H1 (cell line): ENCODE data around the gene UEVLD. TPM values are rescaled to one million over a fixed set of nuclear protein-coding genes. Genes with fewer than 3 reads are reported as not detected.

ENCODE experiments used
- CTCF ChIA-PET: fragments of 300-600 bp; sonication (Branson Sonifier 250); formaldehyde crosslinking; loops from one replicate; lab custom pipeline; 2021; ENCODE audit not compliant: partially characterized antibody; lab: Charles Lee
- POLR2A ChIA-PET: fragments of 300-600 bp; sonication (Branson Sonifier 250); formaldehyde crosslinking; loops from one replicate; lab custom pipeline; 2021; ENCODE audit warnings: inconsistent platforms; ENCODE audit not compliant: partially characterized antibody; lab: Charles Lee
- DNase-seq, 2 experiments: peaks; one replicate each; pipeline versions ENCODE4 v3.0.0 to v3.0.0-alpha.2; 2010 to 2022; ENCODE audit warnings: low spot score in 2 of 2, low read depth in 1 of 2, mixed read lengths in 1 of 2
- FAIRE-seq: peaks from 2 replicates; lab custom pipeline; 2011; peaks lifted over from hg19 to GRCh38; lab: Jason Lieb, UNC
- H2AFZ ChIP-seq: 2 replicates; pipeline ENCODE4 v1.8.1; 2012; ENCODE audit warnings: low read length, inconsistent platforms
- H2AK5ac ChIP-seq: 2 replicates; pipeline ENCODE4 v1.6.1; 2013; ENCODE audit warnings: low read depth, low read length
- H2BK120ac ChIP-seq: replicated peaks from 2 replicates; pipeline ENCODE3; 2013; ENCODE audit warnings: low read depth, low read length, inconsistent platforms
- H2BK12ac ChIP-seq: 2 replicates; pipeline ENCODE4 v1.6.1; 2013; ENCODE audit warnings: low read depth, low read length
- H2BK15ac ChIP-seq: 2 replicates; pipeline ENCODE4 v1.6.1; 2013; ENCODE audit warnings: low read length
- H2BK20ac ChIP-seq: 2 replicates; pipeline ENCODE4 v1.6.1; 2013; ENCODE audit warnings: low read length
- H2BK5ac ChIP-seq: 2 replicates; pipeline ENCODE4 v1.6.1; 2013; ENCODE audit warnings: low read depth, low read length
- H3K14ac ChIP-seq: 2 replicates; pipeline ENCODE4 v1.6.1; 2013; ENCODE audit warnings: inconsistent platforms; ENCODE audit not compliant: insufficient read length
- H3K18ac ChIP-seq: 2 replicates; pipeline ENCODE4 v1.6.1; 2013; ENCODE audit warnings: low read length; ENCODE audit errors: extremely low read depth
- H3K23ac ChIP-seq: 2 replicates; pipeline ENCODE4 v1.6.1; 2013; ENCODE audit warnings: inconsistent platforms; ENCODE audit not compliant: insufficient read length
- H3K23me2 ChIP-seq: 2 replicates; pipeline ENCODE4 v1.6.1; 2013; ENCODE audit warnings: low read depth, low read length
- H3K27ac ChIP-seq: 2 replicates; pipeline ENCODE4 v1.6.1; 2011; ENCODE audit warnings: low read depth, low read length, inconsistent platforms
- H3K27me3 ChIP-seq, 4 experiments: replicated peaks in 1 of 4; 1 replicate in 1 of 4; 2 replicates in 3 of 4; pipeline versions ENCODE4 v1.6.1 to v1.8.1; 2011 to 2013; ENCODE audit warnings: low read length in 3 of 4, mild to moderate bottlenecking in 3 of 4, inconsistent platforms in 2 of 4, mixed read lengths in 2 of 4, moderate library complexity in 1 of 4; ENCODE audit not compliant: control insufficient read depth in 3 of 4, insufficient read depth in 3 of 4; ENCODE audit errors: extremely low read depth in 1 of 4
- H3K36me3 ChIP-seq, 4 experiments: 2 replicates each; pipeline versions ENCODE4 v1.6.1 to v1.8.1; 2011 to 2013; ENCODE audit warnings: mild to moderate bottlenecking in 4 of 4, low read length in 3 of 4, moderate library complexity in 2 of 4, control low read depth in 1 of 4, inconsistent platforms in 1 of 4; ENCODE audit not compliant: insufficient read depth in 4 of 4, control insufficient read depth in 2 of 4
- H3K4ac ChIP-seq: replicated peaks from 2 replicates; pipeline ENCODE3; 2013; ENCODE audit warnings: low read length, low read depth, mixed read lengths, inconsistent platforms; ENCODE audit not compliant: insufficient read length
- H3K4me1 ChIP-seq, 4 experiments: replicated peaks in 1 of 4; 1 replicate in 1 of 4; 2 replicates in 3 of 4; pipeline versions ENCODE4 v1.6.1 to v1.8.1; 2011 to 2013; ENCODE audit warnings: low read length in 3 of 4, inconsistent platforms in 2 of 4, mixed read lengths in 1 of 4; ENCODE audit not compliant: insufficient read depth in 4 of 4, control insufficient read depth in 3 of 4
- H3K4me2 ChIP-seq, 2 experiments: 2 replicates each; pipeline versions ENCODE4 v1.6.1 to v1.8.1; 2011 to 2013; ENCODE audit warnings: low read depth in 2 of 2, low read length in 2 of 2, control low read depth in 1 of 2, inconsistent platforms in 1 of 2, mild to moderate bottlenecking in 1 of 2; ENCODE audit not compliant: insufficient read depth in 1 of 2
- H3K4me3 ChIP-seq, 4 experiments: fragments of 200-600, 300-600 bp in 1 of 4; sonication (generic), shearing (Covaris generic), sonication (Bioruptor Twin) in 1 of 4; 2 replicates each; pipeline versions ENCODE4 v1.5.1 to v1.8.1; 2011 to 2016; ENCODE audit warnings: low read length in 4 of 4, low read depth in 3 of 4, control low read depth in 2 of 4, inconsistent platforms in 2 of 4, mild to moderate bottlenecking in 2 of 4, mixed read lengths in 1 of 4, moderate library complexity in 1 of 4; ENCODE audit not compliant: insufficient read depth in 2 of 4; ENCODE audit errors: extremely low read depth in 1 of 4
- H3K56ac ChIP-seq: replicated peaks from 2 replicates; pipeline ENCODE3; 2013; ENCODE audit warnings: low read depth, mild to moderate bottlenecking, mixed read lengths, low read length, inconsistent platforms; ENCODE audit not compliant: insufficient read length
- H3K79me1 ChIP-seq: 2 replicates; pipeline ENCODE4 v1.6.1; 2013; ENCODE audit warnings: low read depth, low read length, control low read depth
- H3K79me2 ChIP-seq, 2 experiments: 2 replicates each; pipeline versions ENCODE4 v1.6.1 to v1.8.1; 2012 to 2013; ENCODE audit warnings: low read length in 2 of 2, mild to moderate bottlenecking in 2 of 2, inconsistent platforms in 1 of 2; ENCODE audit not compliant: insufficient read depth in 2 of 2, control insufficient read depth in 1 of 2
- H3K9ac ChIP-seq, 4 experiments: replicated peaks in 1 of 4; 1 replicate in 1 of 4; 2 replicates in 3 of 4; pipeline versions ENCODE4 v1.6.1 to v1.8.1; 2011 to 2013; ENCODE audit warnings: low read depth in 3 of 4, low read length in 3 of 4, control low read depth in 2 of 4, mild to moderate bottlenecking in 2 of 4, moderate library complexity in 2 of 4, inconsistent platforms in 1 of 4; ENCODE audit errors: extremely low read depth in 1 of 4
- H3K9me3 ChIP-seq, 2 experiments: 2 replicates each; pipeline versions ENCODE4 v1.6.1 to v1.8.1; 2012 to 2013; ENCODE audit warnings: mild to moderate bottlenecking in 2 of 2, moderate library complexity in 2 of 2, control low read depth in 1 of 2, inconsistent platforms in 1 of 2, low read depth in 1 of 2, low read length in 1 of 2, mixed read lengths in 1 of 2; ENCODE audit not compliant: insufficient read depth in 2 of 2
- H4K20me1 ChIP-seq, 2 experiments: replicated peaks in 1 of 2; 2 replicates each; pipeline versions ENCODE3 to v1.8.1; 2011 to 2013; ENCODE audit warnings: inconsistent platforms in 2 of 2, low read length in 2 of 2, mild to moderate bottlenecking in 1 of 2; ENCODE audit not compliant: insufficient read depth in 2 of 2, control insufficient read depth in 1 of 2
- H4K5ac ChIP-seq: 2 replicates; pipeline ENCODE4 v1.6.1; 2013; ENCODE audit warnings: low read length, low read depth, mixed read lengths, inconsistent platforms; ENCODE audit not compliant: insufficient read length
- H4K8ac ChIP-seq: 2 replicates; pipeline ENCODE4 v1.8.0; 2013; ENCODE audit warnings: mild to moderate bottlenecking, moderate library complexity, low read length, inconsistent platforms; ENCODE audit not compliant: insufficient read depth; ENCODE audit errors: extremely low read depth
- H4K91ac ChIP-seq: replicated peaks from 2 replicates; pipeline ENCODE3; 2013; ENCODE audit warnings: low read length, mixed read lengths, inconsistent platforms; ENCODE audit not compliant: insufficient read length
- FOSL1 ChIP-seq: IDR thresholded peaks from 2 replicates; pipeline ENCODE4 v1.6.1; 2011; ENCODE audit warnings: mild to moderate bottlenecking, low read depth, low read length, moderate library complexity; ENCODE audit not compliant: insufficient read depth
- PHF8 ChIP-seq: fragments of 200-600 bp; sonication (generic); conservative IDR thresholded peaks from 2 replicates; pipeline ENCODE4 v1.7.1; 2012; ENCODE audit warnings: low read depth, mild to moderate bottlenecking, inconsistent platforms, low read length, moderate library complexity
- RNF2 ChIP-seq: fragments of 200-900, 300-1000 bp; sonication (generic); IDR thresholded peaks from 2 replicates; pipeline ENCODE4 v1.7.1; 2016; ENCODE audit warnings: borderline replicate concordance, low read depth, mild to moderate bottlenecking, antibody characterized with exemption, low read length; ENCODE audit not compliant: poor library complexity, severe bottlenecking; ENCODE audit errors: missing control alignments
- SAP30 ChIP-seq: fragments of 300-600 bp; sonication (generic); IDR thresholded peaks from 2 replicates; pipeline ENCODE4 v1.7.1; 2012; ENCODE audit warnings: low read length, moderate library complexity, mild to moderate bottlenecking, inconsistent platforms; ENCODE audit not compliant: insufficient read depth, insufficient replicate concordance
- SRF ChIP-seq: IDR thresholded peaks from 2 replicates; pipeline ENCODE4 v1.6.1; 2011; ENCODE audit warnings: mild to moderate bottlenecking, low read depth, low read length, moderate library complexity
- TAF1 ChIP-seq: IDR thresholded peaks from 2 replicates; pipeline ENCODE4 v1.6.1; 2011; ENCODE audit warnings: mild to moderate bottlenecking, low read depth, low read length
- ZNF274 ChIP-seq: IDR thresholded peaks from 2 replicates; pipeline ENCODE4 v1.7.0; 2012; ENCODE audit warnings: low read length, borderline replicate concordance; ENCODE audit errors: extremely low read depth
- WGBS, 2 experiments: shearing (Covaris generic) in 1 of 2; methylation state at CpG; one replicate each; pipeline versions ENCODE4 v1.1.6 to v1.1.7; 2013 to 2015; ENCODE audit warnings: low lambda C conversion rate in 2 of 2, mixed read lengths in 2 of 2, inconsistent platforms in 1 of 2, low coverage in 1 of 2, missing lambda C conversion rate in 1 of 2; ENCODE audit not compliant: insufficient replicate concordance in 2 of 2, insufficient coverage in 1 of 2, insufficient read length in 1 of 2; ENCODE audit errors: extremely low coverage in 1 of 2, missing lambda C conversion rate in 1 of 2; 5-methylcytosine and 5-hydroxymethylcytosine counted together
- polyA plus RNA-seq, 7 experiments: library from polyadenylated mRNA; depleted of rRNA in 3 of 7; stranded (reverse) in 5 of 7; unstranded in 2 of 7; fragments of >200 nt in 5 of 7; fragments of 200-250 nt in 2 of 7; gene quantifications; 1 replicate in 5 of 7; 2 replicates in 1 of 7; 4 replicates in 1 of 7; pipeline versions ENCODE4 v1.2.1 to v1.2.3, GENCODE V29; 2011 to 2013; ENCODE audit warnings: missing spikeins in 2 of 7, mixed read lengths in 2 of 7
- total RNA-seq: library from RNA; stranded (reverse); fragmentation: NEBNext Ultra II Directional; extraction: Animal tissue kit (Norgen Biotek cat#: 25700); gene quantifications from 2 replicates; pipeline ENCODE4 v1.2.1, GENCODE V29; 2021

The UEVLD gene
- total and polyA plus RNA-seq, 2 of the 8 experiments (the other 6 are each of a cell fraction or from before 2014, with no cell fraction given), result 4.1 to 7.3 TPM

DNA sequence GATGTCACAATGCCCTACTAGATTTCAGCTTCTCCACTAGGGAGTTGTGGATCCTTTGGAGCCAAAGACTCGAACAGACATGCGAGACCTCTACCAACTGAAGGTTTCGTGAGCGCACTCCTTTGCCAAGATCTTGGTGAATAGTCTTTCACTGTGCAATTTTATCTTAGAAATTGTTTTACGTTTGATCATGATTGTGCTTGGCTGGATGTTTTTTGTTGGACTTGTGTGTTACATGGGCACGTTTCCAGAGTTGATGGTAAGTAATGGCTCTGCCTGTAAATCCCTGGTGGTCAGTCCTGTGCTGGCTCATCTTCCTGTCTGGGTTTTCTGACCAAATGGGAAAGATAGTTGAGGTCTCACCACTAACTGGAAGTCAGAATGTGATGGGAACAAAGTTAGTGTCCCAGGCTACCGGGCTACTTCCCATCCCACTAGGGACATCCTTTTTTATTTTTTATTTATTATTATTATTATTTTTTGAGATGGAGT lies 11.3 kb upstream of the UEVLD start, which contains the start of gene MISFA:
Gene MISFA, plus strand, starts transcription at position 51 of the 492 bp plus-strand sequence. Its CDS starts 140 bp downstream, at position 191.
- Histone ChIP-seq H3K27ac (no peak within 1 kb of the TSS), H4K8ac (no peak within 1 kb of the TSS), H2AFZ (no peak within 1 kb of the TSS), H2AK5ac (no peak within 1 kb of the TSS), H3K23ac (no peak within 1 kb of the TSS), H3K4me1 (no peaks in the 10 kb centered on the region), H2BK20ac (no peak within 1 kb of the TSS), H3K4ac (no peak within 1 kb of the TSS), H3K14ac (no peak within 1 kb of the TSS), H3K9me3 (no peaks in the 10 kb centered on the region), H4K91ac (no peak within 1 kb of the TSS), H3K4me3 (no peak within 1 kb of the TSS), H2BK120ac (no peak within 1 kb of the TSS), H3K9ac (no peak within 1 kb of the TSS), H3K4me2 (no peak within 1 kb of the TSS), H2BK5ac (no peak within 1 kb of the TSS), H2BK12ac (no peak within 1 kb of the TSS), H2BK15ac (no peak within 1 kb of the TSS), H3K79me2 (0 out of 4 replicates have a peak, but pooled peaks cover 0 to 2% of the 10 kb centered on the region in 2 experiments), H3K27me3 (no peaks in the 10 kb centered on the region), H3K79me1 (no peaks in the 10 kb centered on the region; the same call in 1 of the 2 replicates), H3K18ac (no peak within 1 kb of the TSS), H3K36me3 (peaks cover 0 to 3% (median under 1%) of the 10 kb centered on the region in 4 experiments; a peak in 3 of 8 replicates), H3K23me2 (no peaks in the 10 kb centered on the region), H4K20me1 (no peaks in the 10 kb centered on the region), H4K5ac (no peak within 1 kb of the TSS), H3K56ac (no peak within 1 kb of the TSS)
- no peak for FAIRE-seq
- POLR2A ChIA-PET, result no interaction called here
- 91% methylated on average over 7 of the region's 7 CpGs; no CpG with 5 or more reads in 1 of the 2 experiments for WGBS, 2 experiments
- CTCF ChIA-PET, result interaction anchor here (1.1 kb wide), 1 partner anchor 122 kb away, joined by 4 read pairs; no protein-coding TSS in a partner anchor
- DNase-seq, result no peak
- TF ChIP-seq RNF2, result no peak
- TF ChIP-seq SAP30, result no peak
- TF ChIP-seq FOSL1, result no peak
- TF ChIP-seq PHF8, result no peak
- no peak for TF ChIP-seq TAF1
- TF ChIP-seq SRF, result no peak
- TF ChIP-seq ZNF274, result no peak
